ENCODE results near the gene ADAMTS9. TPM values are rescaled to one million over a fixed set of nuclear protein-coding genes. Genes with fewer than 3 reads are reported as not detected.

ADAMTS9 gene
- total RNA-seq, 3 donors from 2014 or later = 19.4 to 240 (median 50.6) TPM

GRCh38 chr3:64638981-64639481 is 48.8 kb downstream of the ADAMTS9 start:
- H3K4me3 ChIP-seq = no peak overlapping the region
- DNase-seq (ENCODE audit: low spot score in 2 of 2) = no peak
- H3K27me3 ChIP-seq = no peaks in the 10 kb centered on the region
- no peaks in the 10 kb centered on the region for H3K36me3 ChIP-seq
- intact Hi-C loops (cut with DNase I; ENCODE audit: low total_unique reads) = no loop called here
- no peaks in the 10 kb centered on the region for H3K4me1 ChIP-seq
- H3K9me3 ChIP-seq = no peaks in the 10 kb centered on the region
- H3K27ac ChIP-seq = no peak overlapping the region
- no peak for TF ChIP-seq POLR2AphosphoS5 (IDR thresholded peaks at IDR 0.05)
- TF ChIP-seq POLR2A (IDR thresholded peaks at IDR 0.05) = no peak
- no peak for TF ChIP-seq CTCF (IDR thresholded peaks at IDR 0.05)

DNA sequence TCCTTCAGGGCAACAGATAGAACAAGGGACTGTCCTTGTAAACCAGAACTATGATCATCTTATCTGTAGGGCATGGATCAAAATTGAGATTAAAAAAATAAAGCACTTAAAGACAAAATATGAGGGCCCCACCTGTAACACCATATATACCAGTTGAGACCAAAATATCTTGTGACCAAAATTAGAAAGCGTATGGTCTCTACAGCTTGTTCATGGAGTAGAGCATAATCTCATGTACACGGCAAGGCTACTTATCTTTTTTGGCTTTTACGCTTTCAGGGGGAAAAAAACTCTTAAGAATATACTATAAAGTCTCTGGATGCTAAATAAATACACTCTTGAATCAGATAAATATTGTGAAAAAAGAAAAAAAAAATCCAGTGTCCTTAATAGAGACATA is 49.3 kb downstream of the ADAMTS9 start:
- Histone ChIP-seq H3K27me3 (no peaks in the 10 kb centered on the region), H3K4me3 (no peak overlapping the region), H3K36me3 (no peaks in the 10 kb centered on the region), H3K9me3 (no peaks in the 10 kb centered on the region), H3K27ac (no peak overlapping the region), H3K4me1 (no peaks in the 10 kb centered on the region)
- intact Hi-C loops (cut with DNase I; ENCODE audit: low total_unique reads) = no loop called here
- no peak for DNase-seq (ENCODE audit: low spot score in 2 of 2)
- TF ChIP-seq CTCF (IDR thresholded peaks at IDR 0.05) (no peak), POLR2A (IDR thresholded peaks at IDR 0.05) (no peak), POLR2AphosphoS5 (IDR thresholded peaks at IDR 0.05) (no peak)

GRCh38 chr3:64634417-64634816 is 53.4 kb downstream of the ADAMTS9 start:
- Histone ChIP-seq H3K27ac (no peak overlapping the region), H3K4me3 (no peak overlapping the region), H3K36me3 (no peaks in the 10 kb centered on the region), H3K9me3 (no peaks in the 10 kb centered on the region), H3K4me1 (no peaks in the 10 kb centered on the region), H3K27me3 (no peaks in the 10 kb centered on the region)
- intact Hi-C loops (cut with DNase I; ENCODE audit: low total_unique reads) = no loop called here
- no peak for DNase-seq (ENCODE audit: low spot score in 2 of 2)
- no peak for TF ChIP-seq CTCF (IDR thresholded peaks at IDR 0.05)
- no peak for TF ChIP-seq POLR2A (IDR thresholded peaks at IDR 0.05)
- TF ChIP-seq POLR2AphosphoS5 (IDR thresholded peaks at IDR 0.05) = no peak

GRCh38 chr3:64631951-64632350 is 55.8 kb downstream of the ADAMTS9 start:
- Histone ChIP-seq H3K27ac (no peak overlapping the region), H3K36me3 (no peaks in the 10 kb centered on the region), H3K27me3 (no peaks in the 10 kb centered on the region), H3K4me1 (no peaks in the 10 kb centered on the region), H3K9me3 (no peaks in the 10 kb centered on the region), H3K4me3 (no peak overlapping the region)
- TF ChIP-seq POLR2AphosphoS5 (IDR thresholded peaks at IDR 0.05) = no peak
- TF ChIP-seq POLR2A (IDR thresholded peaks at IDR 0.05) = no peak
- no peak for TF ChIP-seq CTCF (IDR thresholded peaks at IDR 0.05)
- DNase-seq (ENCODE audit: low spot score in 2 of 2) = no peak
- intact Hi-C loops (cut with DNase I; ENCODE audit: low total_unique reads) = loop anchor here (2.0 kb wide), 1 partner anchor 35 kb away; no protein-coding TSS in a partner anchor

GRCh38 chr3:64627471-64628321 is 60.1 kb downstream of the ADAMTS9 start:
- no peak for DNase-seq (ENCODE audit: low spot score in 2 of 2)
- Histone ChIP-seq H3K4me1 (no peaks in the 10 kb centered on the region), H3K4me3 (no peak overlapping the region), H3K27me3 (no peaks in the 10 kb centered on the region), H3K36me3 (no peaks in the 10 kb centered on the region), H3K9me3 (no peaks in the 10 kb centered on the region), H3K27ac (no peak overlapping the region)
- intact Hi-C loops (cut with DNase I; ENCODE audit: low total_unique reads) = no loop called here
- no peak for TF ChIP-seq POLR2AphosphoS5 (IDR thresholded peaks at IDR 0.05)
- TF ChIP-seq POLR2A (IDR thresholded peaks at IDR 0.05) = no peak
- TF ChIP-seq CTCF (IDR thresholded peaks at IDR 0.05) = no peak
